CMK (cell line): ENCODE data around the gene HERPUD1.
"Not testable (repeated sequence)": the region's sequence is repeated elsewhere in the genome, so short reads cannot be mapped to it uniquely, and the experiment has no call there.

ENCODE experiments used
- DNase-seq: peaks from one replicate; pipeline ENCODE4 v3.0.0-alpha.2; 2010; ENCODE audit warnings: low read depth

HERPUD1 gene

DNA sequence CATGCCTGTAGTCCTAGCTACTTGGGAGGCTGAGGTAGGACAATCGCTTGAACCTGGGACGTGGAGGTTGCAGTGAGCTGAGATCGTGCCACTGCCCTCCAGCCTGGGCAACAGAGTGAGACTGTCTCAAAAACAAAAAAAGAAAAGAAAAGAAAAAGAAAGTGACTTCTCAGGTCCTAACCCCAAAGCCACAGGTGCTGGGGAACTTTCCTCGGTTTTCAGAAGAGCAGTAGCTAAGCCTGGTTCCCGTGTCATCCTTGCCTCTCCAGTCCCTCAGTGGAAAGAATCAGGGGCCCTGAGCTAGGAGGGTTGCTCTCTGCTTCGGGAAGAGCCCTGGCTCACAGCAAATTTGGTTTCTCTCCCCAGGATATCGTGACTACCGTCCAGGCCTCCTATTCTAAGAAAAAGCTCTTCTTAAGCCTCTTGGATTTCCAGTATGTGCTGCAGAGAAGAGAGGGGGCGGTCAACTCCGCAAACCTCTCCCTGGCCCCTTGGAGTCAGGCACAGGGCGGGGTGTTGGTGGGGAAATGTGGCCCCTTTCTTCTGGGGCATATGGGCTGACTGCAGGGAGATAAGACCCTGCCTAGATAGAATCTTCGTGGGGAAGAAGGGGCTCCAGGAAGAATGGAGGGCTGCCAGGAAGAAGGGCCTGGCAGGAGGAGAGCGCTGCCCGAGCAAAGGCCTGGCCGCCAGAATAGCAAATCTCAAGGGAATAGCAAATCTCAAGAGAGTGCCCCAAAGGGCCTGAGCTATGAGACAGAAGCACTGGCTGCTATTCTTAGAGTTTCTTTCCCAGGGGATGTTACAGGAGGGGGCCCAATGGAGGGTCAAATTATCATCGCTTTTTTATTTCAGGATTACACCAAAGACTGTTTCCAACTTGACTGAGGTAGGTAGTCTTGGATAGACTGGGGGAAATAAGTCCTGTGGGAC, 49.1 kb downstream of the HERPUD1 start:
- DNase-seq, result no peak

- no peak for DNase-seq
Measured at GRCh38 chr16:56981729-56982271, 49.9 kb downstream of the HERPUD1 start.

DNA sequence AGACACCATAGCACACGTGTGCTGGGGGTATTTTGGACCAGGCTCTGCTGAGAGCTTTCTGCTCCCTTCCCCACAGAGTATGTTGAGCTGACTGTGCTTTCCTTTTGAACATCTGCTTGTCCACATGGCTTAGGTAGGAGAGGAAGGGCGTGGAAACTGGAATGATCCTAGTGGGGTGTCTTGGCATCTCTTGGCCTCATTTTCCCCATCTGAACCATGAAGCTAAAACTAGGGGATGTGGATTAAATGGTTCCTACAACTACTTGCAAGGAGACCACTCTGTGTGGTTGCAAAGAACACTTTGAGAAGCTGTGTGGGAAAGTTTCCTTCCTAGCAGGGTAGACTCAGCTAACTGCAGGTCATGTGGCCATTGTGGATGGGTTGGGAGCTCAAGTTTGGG, 50.8 kb downstream of the HERPUD1 start:
- no peak for DNase-seq

DNA sequence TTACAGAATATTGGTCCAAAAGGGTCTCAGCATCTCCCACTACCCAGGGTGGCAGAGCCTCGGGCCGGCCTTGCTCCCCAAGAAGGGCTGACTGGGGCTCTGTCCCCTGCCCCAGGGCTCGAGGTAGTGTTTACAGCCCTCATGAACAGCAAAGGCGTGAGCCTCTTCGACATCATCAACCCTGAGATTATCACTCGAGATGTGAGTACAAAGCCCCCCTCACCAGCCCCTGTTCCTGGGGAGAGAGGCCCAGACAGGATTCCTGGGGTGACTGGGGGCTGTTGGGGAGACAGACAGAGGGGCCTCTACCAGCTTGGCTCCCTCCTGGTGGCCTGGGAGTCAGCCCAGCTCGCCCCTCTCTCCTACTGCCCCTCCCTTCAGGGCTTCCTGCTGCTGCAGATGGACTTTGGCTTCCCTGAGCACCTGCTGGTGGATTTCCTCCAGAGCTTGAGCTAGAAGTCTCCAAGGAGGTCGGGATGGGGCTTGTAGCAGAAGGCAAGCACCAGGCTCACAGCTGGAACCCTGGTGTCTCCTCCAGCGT, 51.3 kb downstream of the HERPUD1 start:
- DNase-seq, result no peak

DNA sequence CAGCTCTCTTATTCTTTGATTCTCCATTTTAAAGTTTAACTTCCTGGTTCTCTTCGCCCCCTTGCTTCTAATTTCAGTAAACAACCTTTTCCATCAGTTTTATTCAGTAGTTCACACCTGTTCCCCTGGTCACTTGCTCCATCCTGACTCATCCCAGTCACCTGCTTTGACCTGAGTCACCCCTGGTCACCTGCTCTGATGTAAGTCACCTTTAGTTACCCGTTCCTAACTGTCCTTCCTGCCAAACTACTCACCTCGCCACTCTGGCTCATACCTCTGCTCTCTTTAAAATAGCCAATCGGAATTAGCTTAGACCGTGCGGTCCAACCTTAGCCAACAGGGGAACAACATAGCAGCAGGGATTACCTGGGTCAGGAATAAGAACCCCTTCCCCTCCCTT, 52.7 kb downstream of the HERPUD1 start:
- no peak for DNase-seq

GRCh38 chr16:56985288-56985961, 53.5 kb downstream of the HERPUD1 start:
- no peak for DNase-seq

DNA sequence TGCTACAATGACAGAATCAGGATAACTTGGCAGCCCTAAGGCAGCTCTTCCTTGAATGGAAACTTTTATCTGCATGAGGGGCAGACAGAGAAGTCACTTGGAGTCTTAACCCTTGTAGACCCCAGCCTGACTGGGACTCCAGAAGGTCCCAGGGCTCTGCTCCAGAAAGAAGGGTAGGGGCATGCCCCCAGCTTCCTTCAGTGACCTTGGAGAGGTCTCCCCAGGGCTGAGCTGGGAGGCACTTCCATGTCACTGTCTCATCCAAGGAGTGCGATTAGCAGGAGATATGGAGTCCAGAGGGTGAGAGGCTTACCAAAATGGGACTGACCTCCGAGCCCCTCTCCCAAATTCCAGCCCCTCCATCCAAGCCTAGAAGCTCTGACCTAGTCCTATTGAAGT, 54.0 kb downstream of the HERPUD1 start:
- no peak for DNase-seq

DNA sequence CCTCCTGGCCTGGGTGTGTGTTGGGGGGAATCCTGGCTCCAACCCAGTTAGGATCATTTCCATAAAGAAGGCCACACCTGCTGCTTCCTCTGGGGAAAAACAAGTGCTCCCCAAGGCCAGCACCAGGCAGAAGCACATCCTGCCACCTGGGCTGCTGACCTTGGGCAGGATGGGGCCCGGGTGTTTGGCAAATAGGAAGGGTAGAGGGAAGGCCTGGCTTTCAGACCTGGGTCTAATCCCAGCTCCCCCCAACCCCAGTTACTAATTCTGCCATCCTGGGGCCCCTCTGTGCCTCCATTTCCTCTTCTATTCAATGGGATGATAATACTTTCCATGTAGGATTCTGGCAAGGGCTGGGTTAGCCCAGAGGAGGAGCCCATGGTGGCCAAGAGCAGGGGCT, 54.4 kb downstream of the HERPUD1 start:
- DNase-seq, result no peak

DNA sequence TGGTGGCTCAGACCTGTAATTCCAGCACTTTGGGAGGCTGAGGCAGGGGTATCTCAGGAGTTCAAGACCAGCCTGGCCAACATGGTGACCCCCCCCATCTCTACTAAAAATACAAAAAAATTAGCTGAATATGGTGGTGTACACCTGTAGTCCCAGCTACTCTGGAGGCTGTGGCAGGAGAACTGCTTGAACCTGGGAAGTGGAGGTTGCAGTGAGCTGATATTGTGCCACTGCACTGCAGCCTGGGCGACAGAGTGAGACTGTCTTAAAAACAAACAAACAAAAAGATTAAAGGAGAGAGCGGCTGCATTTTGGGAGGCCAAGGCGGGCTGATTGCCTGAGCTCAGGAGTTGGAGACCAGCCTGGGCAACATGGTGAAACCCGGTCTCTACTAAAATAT, 55.0 kb downstream of the HERPUD1 start:
- DNase-seq, result not testable (repeated sequence)

GRCh38 chr16:56987692-56988091, 55.8 kb downstream of the HERPUD1 start:
- DNase-seq, result no peak

DNA sequence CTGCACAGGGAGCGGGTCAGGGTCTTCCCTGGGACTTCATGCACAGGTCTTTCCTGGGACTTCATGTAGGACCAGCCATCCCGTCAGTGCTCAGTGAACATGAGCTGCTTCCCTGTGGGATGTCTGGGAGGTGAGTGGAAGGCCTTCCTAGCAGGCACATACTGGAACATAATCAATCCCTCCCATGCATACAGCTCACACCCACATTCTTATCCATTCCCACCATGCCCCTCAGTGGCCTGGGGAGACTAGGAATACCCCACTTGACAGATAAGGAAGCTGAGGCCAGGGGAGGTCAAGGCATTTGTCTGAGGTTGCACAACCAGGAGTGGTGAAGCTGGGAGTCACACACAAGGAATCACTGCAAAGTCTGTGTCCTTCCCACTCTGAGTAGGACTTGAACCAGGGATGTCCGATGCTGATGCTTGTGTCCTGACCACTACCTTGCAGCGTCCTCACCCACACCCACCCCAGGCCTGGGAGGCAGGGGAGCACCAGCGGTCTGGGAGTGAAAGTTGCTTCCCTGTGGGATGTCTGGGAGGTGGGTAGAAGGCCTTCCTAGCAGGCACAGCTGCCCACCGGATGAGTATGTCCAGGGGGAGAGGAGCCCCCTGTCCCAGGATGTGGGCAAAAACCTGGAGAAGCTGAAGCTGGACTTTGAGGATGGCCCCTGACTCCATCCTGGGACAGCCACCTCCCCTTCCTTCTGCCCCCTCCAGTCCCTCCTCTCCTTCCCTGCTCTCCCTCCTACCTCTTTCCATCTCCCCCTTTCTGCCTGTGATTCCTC, 56.4 kb downstream of the HERPUD1 start:
- no peak for DNase-seq

GRCh38 chr16:56988948-56989945, 57.3 kb downstream of the HERPUD1 start, which contains the start of gene NLRC5:
Gene NLRC5, plus strand, starts transcription at chr16:56989557. Its CDS starts 31,156 bp downstream, at chr16:57020713.
- no peak for DNase-seq

- DNase-seq, result no peak
Measured at GRCh38 chr16:56989988-56990387, 58.0 kb downstream of the HERPUD1 start.

DNA sequence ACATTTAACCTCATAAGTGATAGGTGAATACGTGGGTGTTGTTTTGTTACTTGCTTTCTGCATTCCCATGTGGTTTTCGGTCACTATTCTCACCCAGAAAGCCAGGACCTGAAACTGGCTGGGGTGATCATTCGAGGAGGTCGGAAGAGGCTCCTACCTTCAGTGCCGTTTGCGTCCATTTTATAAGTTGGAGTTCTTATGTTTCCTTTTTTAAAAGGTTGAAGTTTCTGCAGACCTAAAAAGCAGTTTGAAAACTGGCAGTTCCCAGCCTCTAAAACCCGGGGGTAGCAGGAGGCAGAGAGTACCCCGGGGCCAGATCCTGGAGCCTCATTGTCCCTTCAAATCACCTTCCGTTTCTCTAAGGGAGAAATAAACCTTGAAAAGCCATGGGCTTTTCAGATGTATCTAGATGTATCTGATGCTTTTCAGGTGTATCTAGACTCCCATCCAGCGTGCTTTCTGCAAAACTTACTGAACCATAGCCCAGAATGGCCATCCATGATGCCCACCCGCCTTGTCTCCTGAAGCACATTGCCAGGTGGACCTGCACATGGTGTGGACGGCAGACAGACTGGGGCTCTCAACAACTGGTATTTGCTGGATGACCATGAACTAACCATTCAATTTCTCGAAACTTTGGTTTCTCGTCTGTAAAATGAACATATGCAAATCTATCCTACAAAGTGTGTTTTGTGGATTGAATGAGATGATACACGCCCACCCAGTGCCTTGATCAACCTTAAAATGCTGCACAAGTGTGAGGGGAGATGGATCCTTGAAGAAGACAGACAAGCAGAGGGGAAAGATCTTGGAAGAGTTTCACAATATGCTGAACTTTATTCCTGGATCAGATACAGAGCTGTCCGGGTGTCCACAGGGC, 58.7 kb downstream of the HERPUD1 start:
- no peak for DNase-seq

DNA sequence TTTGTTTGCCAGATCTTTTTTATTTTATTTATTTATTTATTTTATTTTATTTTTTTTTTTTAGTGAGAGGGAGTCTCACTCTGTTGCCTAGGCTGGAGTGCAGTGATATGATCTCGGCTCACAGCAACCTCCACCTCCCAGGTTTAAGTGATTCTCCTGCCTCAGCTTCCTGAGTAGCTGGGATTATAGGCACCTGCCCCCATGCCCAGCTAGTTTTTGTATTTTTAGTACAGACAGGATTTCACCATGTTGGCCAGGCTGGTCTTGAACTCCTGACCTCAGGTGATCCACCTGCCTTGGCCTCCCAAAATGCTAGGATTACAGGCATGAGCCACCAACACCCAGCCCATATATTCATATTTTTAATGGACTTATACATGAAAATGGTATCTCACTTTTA, 60.5 kb downstream of the HERPUD1 start:
- not testable (repeated sequence) for DNase-seq

GRCh38 chr16:56993204-56993603, 61.3 kb downstream of the HERPUD1 start:
- no peak for DNase-seq

- no peak for DNase-seq
Measured at GRCh38 chr16:56994311-56994710, 62.4 kb downstream of the HERPUD1 start.
